IMR-90 (cell line): ENCODE data around the gene YIPF1. TPM values are rescaled to one million over a fixed set of nuclear protein-coding genes. Genes with fewer than 3 reads are reported as not detected.

Source experiments
- ATAC-seq: fragments of 200-7000 bp; cut with Tn5 transposase; 2 replicates; pipeline ENCODE4 v1.9.1; 2020; ENCODE audit warnings: low read depth, mild to moderate bottlenecking, moderate library complexity
- BruUV-seq: library from RNA; stranded (reverse); fragments of 400-500 nt; replicated peaks from 2 replicates; lab custom pipeline; 2021; lab: Mats Ljungman, UMichigan
- CTCF ChIA-PET: fragments of 300-600 bp; formaldehyde crosslinking; extraction: SDS; loops from one replicate; lab custom pipeline; 2021; ENCODE audit warnings: antibody characterized with exemption; lab: Yijun Ruan, JAX
- POLR2A ChIA-PET: fragments of 300-600 bp; sonication (Branson Sonifier 250); formaldehyde crosslinking; loops from one replicate; lab custom pipeline; 2022; ENCODE audit warnings: antibody characterized with exemption; ENCODE audit not compliant: unreplicated experiment; lab: Charles Lee
- DNase-seq: peaks from one replicate; pipeline ENCODE4 v3.0.0; 2013
- H2AFZ ChIP-seq: replicated peaks from 2 replicates; pipeline ENCODE3; 2013; ENCODE audit warnings: low read length, mild to moderate bottlenecking; ENCODE audit not compliant: poor library complexity
- H2AK5ac ChIP-seq: 2 replicates; pipeline ENCODE4 v1.6.1; 2013; ENCODE audit warnings: low read depth, low read length, inconsistent platforms
- H2AK9ac ChIP-seq: replicated peaks from 2 replicates; pipeline ENCODE3; 2013; ENCODE audit warnings: mild to moderate bottlenecking, low read depth, low read length, moderate library complexity; ENCODE audit not compliant: poor library complexity
- H2BK120ac ChIP-seq: 2 replicates; pipeline ENCODE4 v1.6.1; 2013; ENCODE audit warnings: low read depth, low read length, inconsistent platforms
- H2BK15ac ChIP-seq: 3 replicates; pipeline ENCODE4 v1.6.1; 2013; ENCODE audit warnings: low read depth, low read length, inconsistent platforms
- H2BK20ac ChIP-seq: 2 replicates; pipeline ENCODE4 v1.6.1; 2013; ENCODE audit warnings: low read depth, mild to moderate bottlenecking, inconsistent platforms, low read length, moderate library complexity
- H2BK5ac ChIP-seq: 2 replicates; pipeline ENCODE4 v1.6.1; 2013; ENCODE audit warnings: mild to moderate bottlenecking, low read depth, low read length, inconsistent platforms; ENCODE audit not compliant: poor library complexity, severe bottlenecking
- H3K14ac ChIP-seq: replicated peaks from 2 replicates; pipeline ENCODE4 v1.6.1; 2013; ENCODE audit warnings: low read depth, low read length, inconsistent platforms
- H3K18ac ChIP-seq: 2 replicates; pipeline ENCODE4 v1.6.1; 2013; ENCODE audit warnings: low read depth, low read length, control low read depth
- H3K23ac ChIP-seq: 2 replicates; pipeline ENCODE4 v1.6.1; 2013; ENCODE audit warnings: low read depth, low read length, inconsistent platforms
- H3K27ac ChIP-seq: 2 replicates; pipeline ENCODE4 v1.5.1; 2013; ENCODE audit warnings: mild to moderate bottlenecking, control low read depth, low read length; ENCODE audit not compliant: insufficient read depth
- H3K27me3 ChIP-seq: 2 replicates; pipeline ENCODE4 v1.6.1; 2013; ENCODE audit warnings: low read length; ENCODE audit not compliant: control insufficient read depth, insufficient read depth
- H3K36me3 ChIP-seq: 2 replicates; pipeline ENCODE4 v1.6.1; 2013; ENCODE audit warnings: low read length, mixed read lengths; ENCODE audit not compliant: control insufficient read depth, insufficient read depth
- H3K4ac ChIP-seq: 2 replicates; pipeline ENCODE4 v1.6.1; 2013; ENCODE audit warnings: low read depth, low read length, inconsistent platforms
- H3K4me1 ChIP-seq: 2 replicates; pipeline ENCODE4 v1.6.1; 2013; ENCODE audit warnings: low read length, mixed read lengths; ENCODE audit not compliant: control insufficient read depth, insufficient read depth
- H3K4me2 ChIP-seq: 2 replicates; pipeline ENCODE4 v1.6.1; 2013; ENCODE audit warnings: low read depth, mild to moderate bottlenecking, control low read depth, low read length, moderate library complexity
- H3K4me3 ChIP-seq: 2 replicates; pipeline ENCODE4 v1.5.1; 2013; ENCODE audit warnings: low read depth, mild to moderate bottlenecking, control low read depth, low read length, moderate library complexity; ENCODE audit not compliant: insufficient read depth
- H3K56ac ChIP-seq: 2 replicates; pipeline ENCODE4 v1.6.1; 2013; ENCODE audit warnings: low read length, inconsistent platforms; ENCODE audit not compliant: insufficient read depth; ENCODE audit errors: extremely low read depth
- H3K79me1 ChIP-seq, 2 experiments: 2 replicates each; pipeline ENCODE4 v1.6.1; 2013; ENCODE audit warnings: low read length in 2 of 2, inconsistent platforms in 1 of 2, low read depth in 1 of 2
- H3K9ac ChIP-seq: 2 replicates; pipeline ENCODE4 v1.6.1; 2013; ENCODE audit warnings: low read depth, low read length, control low read depth
- H3K9me1 ChIP-seq: 2 replicates; pipeline ENCODE4 v1.6.1; 2013; ENCODE audit warnings: low read length, inconsistent platforms; ENCODE audit not compliant: insufficient read depth
- H3K9me3 ChIP-seq: 2 replicates; pipeline ENCODE4 v1.6.1; 2013; ENCODE audit warnings: low read length; ENCODE audit not compliant: control insufficient read depth, insufficient read depth
- H4K20me1 ChIP-seq: 2 replicates; pipeline ENCODE4 v1.6.1; 2013; ENCODE audit warnings: low read length, inconsistent platforms; ENCODE audit not compliant: insufficient read depth
- H4K5ac ChIP-seq: 2 replicates; pipeline ENCODE4 v1.6.1; 2013; ENCODE audit warnings: mild to moderate bottlenecking, low read depth, low read length, control low read depth
- H4K8ac ChIP-seq, 2 experiments: 2 replicates each; pipeline ENCODE4 v1.6.1; 2013; ENCODE audit warnings: low read depth in 2 of 2, low read length in 2 of 2, control low read depth in 1 of 2, inconsistent platforms in 1 of 2
- H4K91ac ChIP-seq: 2 replicates; pipeline ENCODE4 v1.6.1; 2013; ENCODE audit warnings: low read depth, low read length, inconsistent platforms; ENCODE audit not compliant: insufficient read depth
- FOS ChIP-seq: fragments of 150-350 bp; IDR thresholded peaks from 2 replicates; pipeline ENCODE4 v1.6.1; 2016; ENCODE audit warnings: low read depth, low read length
- NFE2L2 ChIP-seq: fragments of 150-350 bp; IDR thresholded peaks from 2 replicates; pipeline ENCODE4 v1.6.1; 2016; ENCODE audit warnings: low read depth, mild to moderate bottlenecking, low read length
- POLR2A ChIP-seq: IDR thresholded peaks from 2 replicates; pipeline ENCODE4 v1.6.1; 2012; ENCODE audit warnings: mild to moderate bottlenecking, low read depth, low read length
- SMC3 ChIP-seq: fragments of 150-350 bp; IDR thresholded peaks from 2 replicates; pipeline ENCODE4 v1.6.1; 2016; ENCODE audit warnings: low read depth, mild to moderate bottlenecking, antibody characterized with exemption, low read length, moderate library complexity
- WGBS, 2 experiments: methylation state at CpG; one replicate each; pipeline versions ENCODE4 v1.1.5 to v1.1.7; 2013; ENCODE audit warnings: missing lambda C conversion rate in 2 of 2; ENCODE audit not compliant: insufficient read length in 1 of 2; ENCODE audit errors: extremely low coverage in 2 of 2; 5-methylcytosine and 5-hydroxymethylcytosine counted together
- dilution Hi-C: fragments of 300-500 bp; cut with HindIII; formaldehyde crosslinking; loops from one replicate; pipeline ENCODE4 v1.14.3; 2018; ENCODE audit warnings: low sequenced_read_pairs; ENCODE audit not compliant: unreplicated experiment
- in situ Hi-C: fragments of 300-500 bp; cut with MboI; formaldehyde crosslinking; loops from 3 replicates; pipeline ENCODE4 v1.14.3; 2019; ENCODE audit warnings: low sequenced_read_pairs, inconsistent platforms, mixed read lengths
- intact Hi-C: fragments of 100-400 bp; cut with micrococcal nuclease; formaldehyde crosslinking; loops from 2 replicates; pipeline ENCODE4 v1.10.0; 2022
- polyA plus RNA-seq, 3 experiments: library from polyadenylated mRNA; depleted of rRNA; stranded (reverse); fragments of >200 nt; gene quantifications; 2 replicates each; pipeline ENCODE4 v1.2.3, GENCODE V29; 2012; ENCODE audit warnings: low replicate concordance in 1 of 3
- total RNA-seq: library from RNA; depleted of rRNA; stranded (reverse); fragments of >200 nt; gene quantifications from 2 replicates; pipeline ENCODE4 v1.2.3, GENCODE V29; 2012
- TF ChIP-seq, protein P1 (sequence below): fragments of 150-350 bp; IDR thresholded peaks from 2 replicates; pipeline ENCODE4 v1.6.1; 2016; ENCODE audit warnings: low read depth, mild to moderate bottlenecking, low read length, moderate library complexity, borderline replicate concordance

Gene YIPF1
- total and polyA plus RNA-seq, 2 of the 4 experiments (the other 2 are of a cell fraction), result 23.7 to 35.3 TPM

DNA sequence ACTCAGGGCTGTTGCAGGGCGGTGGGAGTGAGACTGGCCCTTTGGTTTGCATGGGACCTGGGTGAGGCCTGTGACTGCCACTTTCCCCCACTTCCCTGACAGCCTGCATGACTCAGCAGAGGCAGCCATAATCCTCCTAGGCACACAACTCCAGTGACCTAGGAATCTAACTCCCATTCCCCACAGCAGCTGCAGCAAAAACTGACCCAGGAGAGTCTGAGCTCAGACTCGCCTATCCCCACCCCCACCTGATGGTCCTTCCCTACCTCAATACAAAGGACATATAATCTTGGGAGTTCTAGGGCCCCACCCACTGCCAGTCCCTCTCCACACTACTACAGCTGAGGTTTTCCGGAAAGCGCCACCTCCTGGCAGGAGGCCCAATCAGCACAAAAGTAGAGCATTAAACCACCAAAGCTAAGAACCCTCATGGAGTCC lies 78.2 kb downstream of the YIPF1 start:
- DNase-seq, result no peak
- no peak for ATAC-seq
- intact Hi-C loops, result no loop called here
- H3K14ac ChIP-seq, result 0 out of 2 replicates have a peak overlapping the region, but pooled peaks have one; percentile 13
- peaks cover 3% of the 10 kb centered on the region; the same call in 1 of the 2 replicates for H3K36me3 ChIP-seq
- H3K9me3 ChIP-seq, result no peaks in the 10 kb centered on the region; the same call in 1 of the 2 replicates
- H3K56ac ChIP-seq, result no peak overlapping the region
- no peak overlapping the region for H2AK5ac ChIP-seq
- peak overlapping the region; percentile 12; the same call in 1 of the 2 replicates for H3K4ac ChIP-seq
- H3K4me2 ChIP-seq, result no peak overlapping the region
- 100% methylated on average over 1 of the region's 4 CpGs; no CpG with 5 or more reads in 1 of the 2 experiments for WGBS, 2 experiments
- no peak for TF ChIP-seq POLR2A
- TF ChIP-seq SMC3, result no peak
- TF ChIP-seq, protein P1, sequence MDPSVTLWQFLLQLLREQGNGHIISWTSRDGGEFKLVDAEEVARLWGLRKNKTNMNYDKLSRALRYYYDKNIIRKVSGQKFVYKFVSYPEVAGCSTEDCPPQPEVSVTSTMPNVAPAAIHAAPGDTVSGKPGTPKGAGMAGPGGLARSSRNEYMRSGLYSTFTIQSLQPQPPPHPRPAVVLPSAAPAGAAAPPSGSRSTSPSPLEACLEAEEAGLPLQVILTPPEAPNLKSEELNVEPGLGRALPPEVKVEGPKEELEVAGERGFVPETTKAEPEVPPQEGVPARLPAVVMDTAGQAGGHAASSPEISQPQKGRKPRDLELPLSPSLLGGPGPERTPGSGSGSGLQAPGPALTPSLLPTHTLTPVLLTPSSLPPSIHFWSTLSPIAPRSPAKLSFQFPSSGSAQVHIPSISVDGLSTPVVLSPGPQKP, result no peak
- TF ChIP-seq NFE2L2, result 0 out of 2 replicates have a peak, but pooled peaks have one; percentile 32
- no peak for TF ChIP-seq FOS
- no peaks in the 10 kb centered on the region for H3K27me3 ChIP-seq
- POLR2A ChIA-PET, result interaction anchor here (0.8 kb wide), 1 partner anchor 24 kb away, joined by 3 read pairs; no protein-coding TSS in a partner anchor
- CTCF ChIA-PET, result interaction anchor here (2.7 kb wide), 1 partner anchor 15 kb away, joined by 11 read pairs; no protein-coding TSS in a partner anchor
- peak overlapping the region; percentile 63; the same call in 1 of the 2 replicates for H4K5ac ChIP-seq
- H4K8ac ChIP-seq, result 0 out of 4 replicates have a peak overlapping the region, but pooled peaks of 1 of the 2 experiments have one; percentile 42
- no peak overlapping the region for H3K9ac ChIP-seq
- peak overlapping the region; percentile 24; the same call in 1 of the 2 replicates for H4K91ac ChIP-seq
- no peak overlapping the region for H3K4me3 ChIP-seq
- H3K9me1 ChIP-seq, result no peaks in the 10 kb centered on the region; the same call in 1 of the 2 replicates
- no peak overlapping the region for H2BK120ac ChIP-seq
- peak overlapping the region; percentile 53 for H2AK9ac ChIP-seq
- H2BK20ac ChIP-seq, result no peak overlapping the region; the same call in 1 of the 2 replicates
- no peak overlapping the region for H2AFZ ChIP-seq
- H3K27ac ChIP-seq, result no peak overlapping the region
- peaks cover 6% of the 10 kb centered on the region; the same call in 1 of the 2 replicates for H3K4me1 ChIP-seq
- H3K79me1 ChIP-seq, result peaks cover 17 to 21% of the 10 kb centered on the region in 2 experiments; a peak in 3 of 4 replicates
- H2BK5ac ChIP-seq, result no peak overlapping the region
- in situ Hi-C loops, result no loop called here
- BruUV-seq, result no TSS peak
- no peak overlapping the region for H2BK15ac ChIP-seq
- dilution Hi-C loops, result no loop called here
- H3K18ac ChIP-seq, result no peak overlapping the region
- 0 out of 2 replicates have a peak overlapping the region, but pooled peaks have one; percentile 9 for H3K23ac ChIP-seq
- no peaks in the 10 kb centered on the region for H4K20me1 ChIP-seq
